MM.1S (cell line): ENCODE results near the gene SCMH1.

ENCODE experiments used
- DNase-seq: peaks from one replicate; pipeline ENCODE4 v3.0.0-alpha.2; 2015
- H2AFZ ChIP-seq: fragments of 300-600 bp; sonication (generic); 2 replicates; pipeline ENCODE4 v1.6.0; 2016; ENCODE audit warnings: antibody characterized with exemption, low read length
- H3F3A ChIP-seq: fragments of 300-600 bp; sonication (generic); 2 replicates; pipeline ENCODE4 v1.6.1; 2016; ENCODE audit warnings: mild to moderate bottlenecking, antibody characterized with exemption, low read length, moderate library complexity, mixed read lengths; ENCODE audit not compliant: insufficient read depth
- H3K27ac ChIP-seq: fragments of 300-600 bp; sonication (generic); 2 replicates; pipeline ENCODE4 v1.5.1; 2016; ENCODE audit warnings: mild to moderate bottlenecking, low read length
- H3K27me3 ChIP-seq: fragments of 300-600 bp; sonication (generic); replicated peaks from 2 replicates; pipeline ENCODE4 v1.6.0; 2016; ENCODE audit warnings: low read length; ENCODE audit not compliant: insufficient read depth
- H3K36me3 ChIP-seq: fragments of 300-600 bp; sonication (generic); replicated peaks from 2 replicates; pipeline ENCODE4 v1.6.1; 2016; ENCODE audit warnings: mild to moderate bottlenecking, low read length, mixed read lengths; ENCODE audit not compliant: insufficient read depth
- H3K4me1 ChIP-seq: fragments of 300-600 bp; sonication (generic); 2 replicates; pipeline ENCODE4 v1.6.1; 2016; ENCODE audit warnings: low read length, mixed read lengths
- H3K4me2 ChIP-seq: fragments of 300-600 bp; sonication (generic); 2 replicates; pipeline ENCODE4 v1.6.0; 2016; ENCODE audit warnings: low read depth, low read length
- H3K4me3 ChIP-seq: fragments of 300-600 bp; sonication (generic); 2 replicates; pipeline ENCODE4 v1.5.1; 2016; ENCODE audit warnings: low read length, mixed read lengths
- H3K79me2 ChIP-seq: fragments of 300-600 bp; sonication (generic); 2 replicates; pipeline ENCODE4 v1.6.1; 2016; ENCODE audit warnings: mixed run types, low read length, mixed read lengths
- H3K9ac ChIP-seq: fragments of 300-600 bp; sonication (generic); 2 replicates; pipeline ENCODE4 v1.6.1; 2016; ENCODE audit warnings: low read length, mixed read lengths
- H3K9me2 ChIP-seq: fragments of 300-600 bp; sonication (generic); replicated peaks from 2 replicates; pipeline ENCODE4 v1.6.1; 2016; ENCODE audit warnings: mild to moderate bottlenecking, low read length, mixed read lengths; ENCODE audit not compliant: insufficient read depth
- H3K9me3 ChIP-seq: fragments of 300-600 bp; sonication (generic); replicated peaks from 2 replicates; pipeline ENCODE4 v1.6.1; 2016; ENCODE audit warnings: mild to moderate bottlenecking, low read length, mixed read lengths; ENCODE audit not compliant: insufficient read depth
- H4K20me1 ChIP-seq: fragments of 300-600 bp; sonication (generic); 2 replicates; pipeline ENCODE4 v1.6.1; 2016; ENCODE audit warnings: mild to moderate bottlenecking, low read length, moderate library complexity, mixed read lengths; ENCODE audit not compliant: insufficient read depth
- EZH2 ChIP-seq: fragments of 300-600 bp; sonication (generic); optimal IDR thresholded peaks from 2 replicates; pipeline ENCODE3; 2017; ENCODE audit warnings: low read depth, mild to moderate bottlenecking, antibody characterized with exemption, low read length, mixed read lengths
- EZH2phosphoT487 ChIP-seq: fragments of 300-600 bp; sonication (generic); IDR thresholded peaks from 2 replicates; pipeline ENCODE4 v1.6.1; 2018; ENCODE audit warnings: antibody characterized with exemption, low read length
- TF ChIP-seq, protein P1 (sequence below): fragments of 300-600 bp; sonication (generic); IDR thresholded peaks from 2 replicates; pipeline ENCODE4 v1.5.1; 2016; ENCODE audit warnings: antibody characterized with exemption, low read length, mixed read lengths

SCMH1 gene

GRCh38 chr1:41038110-41038509 is 204.0 kb downstream of the SCMH1 start:
- Histone ChIP-seq H3K79me2 (no peaks in the 10 kb centered on the region), H3K9me3 (no peaks in the 10 kb centered on the region), H2AFZ (no peak overlapping the region), H3K4me2 (no peak overlapping the region), H3K9ac (no peak overlapping the region), H3K36me3 (no peaks in the 10 kb centered on the region; the same call in none of the 2 replicates), H3K27me3 (no peaks in the 10 kb centered on the region), H4K20me1 (no peaks in the 10 kb centered on the region), H3K4me3 (no peak overlapping the region), H3K4me1 (no peaks in the 10 kb centered on the region), H3K9me2 (no peaks in the 10 kb centered on the region), H3F3A (no peaks in the 10 kb centered on the region), H3K27ac (no peak overlapping the region)
- DNase-seq: no peak
- TF ChIP-seq, protein P1, sequence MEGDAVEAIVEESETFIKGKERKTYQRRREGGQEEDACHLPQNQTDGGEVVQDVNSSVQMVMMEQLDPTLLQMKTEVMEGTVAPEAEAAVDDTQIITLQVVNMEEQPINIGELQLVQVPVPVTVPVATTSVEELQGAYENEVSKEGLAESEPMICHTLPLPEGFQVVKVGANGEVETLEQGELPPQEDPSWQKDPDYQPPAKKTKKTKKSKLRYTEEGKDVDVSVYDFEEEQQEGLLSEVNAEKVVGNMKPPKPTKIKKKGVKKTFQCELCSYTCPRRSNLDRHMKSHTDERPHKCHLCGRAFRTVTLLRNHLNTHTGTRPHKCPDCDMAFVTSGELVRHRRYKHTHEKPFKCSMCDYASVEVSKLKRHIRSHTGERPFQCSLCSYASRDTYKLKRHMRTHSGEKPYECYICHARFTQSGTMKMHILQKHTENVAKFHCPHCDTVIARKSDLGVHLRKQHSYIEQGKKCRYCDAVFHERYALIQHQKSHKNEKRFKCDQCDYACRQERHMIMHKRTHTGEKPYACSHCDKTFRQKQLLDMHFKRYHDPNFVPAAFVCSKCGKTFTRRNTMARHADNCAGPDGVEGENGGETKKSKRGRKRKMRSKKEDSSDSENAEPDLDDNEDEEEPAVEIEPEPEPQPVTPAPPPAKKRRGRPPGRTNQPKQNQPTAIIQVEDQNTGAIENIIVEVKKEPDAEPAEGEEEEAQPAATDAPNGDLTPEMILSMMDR: no peak
- no peak for TF ChIP-seq EZH2
- no peak for TF ChIP-seq EZH2phosphoT487

GRCh38 chr1:41037116-41037903 is 204.8 kb downstream of the SCMH1 start:
- Histone ChIP-seq H3K27me3 (no peaks in the 10 kb centered on the region), H3K9me2 (no peaks in the 10 kb centered on the region), H3K27ac (no peak overlapping the region), H3K9ac (no peak overlapping the region), H3K79me2 (no peaks in the 10 kb centered on the region), H3K36me3 (no peaks in the 10 kb centered on the region; the same call in none of the 2 replicates), H3F3A (no peaks in the 10 kb centered on the region), H3K4me1 (no peaks in the 10 kb centered on the region), H2AFZ (no peak overlapping the region), H3K4me3 (no peak overlapping the region), H3K9me3 (no peaks in the 10 kb centered on the region), H3K4me2 (no peak overlapping the region), H4K20me1 (no peaks in the 10 kb centered on the region)
- no peak for TF ChIP-seq EZH2
- TF ChIP-seq, protein P1: no peak
- TF ChIP-seq EZH2phosphoT487: no peak
- no peak for DNase-seq

GRCh38 chr1:41033272-41033671 is 208.8 kb downstream of the SCMH1 start:
- Histone ChIP-seq H3K36me3 (no peaks in the 10 kb centered on the region; the same call in none of the 2 replicates), H4K20me1 (no peaks in the 10 kb centered on the region), H3K9me2 (no peaks in the 10 kb centered on the region), H3K9me3 (no peaks in the 10 kb centered on the region), H3K27me3 (no peaks in the 10 kb centered on the region), H3K4me1 (no peaks in the 10 kb centered on the region), H3K4me3 (no peak overlapping the region), H3K27ac (no peak overlapping the region), H3K9ac (no peak overlapping the region), H3K4me2 (no peak overlapping the region), H3F3A (no peaks in the 10 kb centered on the region), H2AFZ (no peak overlapping the region), H3K79me2 (no peaks in the 10 kb centered on the region)
- DNase-seq: no peak
- TF ChIP-seq, protein P1: no peak
- TF ChIP-seq EZH2 (no peak), EZH2phosphoT487 (no peak)
